Kidney (tissue), 14 donors: Measurements from ENCODE around the gene PSMD3. TPM values are rescaled to one million over a fixed set of nuclear protein-coding genes. Genes with fewer than 3 reads are reported as not detected.
A peak's percentile ranks its signal among the peaks of the same experiment; 100 is the strongest.
"Not testable (repeated sequence)": the region's sequence is repeated elsewhere in the genome, so short reads cannot be mapped to it uniquely, and the experiment has no call there.

Experiments
- DNase-seq, 5 donors: peaks; one replicate each; pipeline ENCODE4 v3.0.0-alpha.2; 2013 to 2020
- FAIRE-seq: peaks from 2 replicates; lab custom pipeline; 2012; peaks lifted over from hg19 to GRCh38; lab: Jason Lieb, UNC
- H3K27ac ChIP-seq, 2 donors: one replicate each; pipeline ENCODE4 v1.7.0; 2013; ENCODE audit warnings: low read depth in 2 of 2, low read length in 2 of 2, inconsistent platforms in 1 of 2
- H3K27me3 ChIP-seq: one replicate; pipeline ENCODE4 v1.7.1; 2013; ENCODE audit warnings: low read length, inconsistent platforms; ENCODE audit not compliant: control insufficient read depth, insufficient read depth
- H3K36me3 ChIP-seq, 3 donors: one replicate each; pipeline versions ENCODE4 v1.7.0 to v1.7.1; 2013; ENCODE audit warnings: low read length in 3 of 3, control low read depth in 1 of 3, inconsistent platforms in 1 of 3; ENCODE audit not compliant: insufficient read depth in 3 of 3, control insufficient read depth in 2 of 3
- H3K4me1 ChIP-seq, 3 donors: one replicate each; pipeline versions ENCODE4 v1.7.0 to v1.7.1; 2013; ENCODE audit warnings: low read length in 3 of 3, inconsistent platforms in 1 of 3, low read depth in 1 of 3; ENCODE audit not compliant: control insufficient read depth in 2 of 3, insufficient read depth in 2 of 3
- H3K4me3 ChIP-seq, 3 donors: one replicate each; pipeline versions ENCODE4 v1.7.0 to v1.8.1; 2013; ENCODE audit warnings: low read length in 3 of 3, control low read depth in 1 of 3, inconsistent platforms in 1 of 3
- H3K9ac ChIP-seq, 3 donors: one replicate each; pipeline versions ENCODE4 v1.7.0 to v1.7.1; 2013; ENCODE audit warnings: low read length in 3 of 3, control low read depth in 1 of 3, inconsistent platforms in 1 of 3
- H3K9me3 ChIP-seq, 3 donors: one replicate each; pipeline versions ENCODE4 v1.7.0 to v1.7.1; 2013; ENCODE audit warnings: low read length in 3 of 3, control low read depth in 1 of 3, inconsistent platforms in 1 of 3; ENCODE audit not compliant: control insufficient read depth in 2 of 3, insufficient read depth in 1 of 3
- intact Hi-C: fragments of 100-400 bp; cut with DNase I; formaldehyde crosslinking; loops from one replicate; pipeline ENCODE4 v1.11.1; 2022
- polyA plus RNA-seq: library from polyadenylated mRNA; stranded (reverse); fragments of 350-450 nt; fragmentation: Illumina TruSeq; extraction: RNeasy Lipid Tissue Mini Kit (QIAGEN cat#74804); gene quantifications from one replicate; pipeline ENCODE4 v1.2.3, GENCODE V29; 2014; ENCODE audit warnings: low read depth, low replicate concordance; ENCODE audit not compliant: insufficient read depth
- total RNA-seq: library from RNA; stranded (reverse); fragmentation: NEBNext Ultra II Directional; extraction: Animal tissue kit (Norgen Biotek cat#: 25700); gene quantifications from one replicate; pipeline ENCODE4 v1.2.1, GENCODE V29; 2021
- TF ChIP-seq, protein P1 (sequence below): IDR thresholded peaks from 3 replicates; pipeline ENCODE4 v1.5.1; 2012; ENCODE audit warnings: mild to moderate bottlenecking, moderate library complexity, borderline replicate concordance; ENCODE audit not compliant: insufficient read depth; ENCODE audit errors: extremely low read depth
- donor health status: control.
- donor health status: control.
- donor health status: control.
- donor health status: control.
- donor health status: control.
- donor health status: DM: yes; HTN: yes; CAD: no.
- donor health status: Normal renal cell carcinoma (clear cell type).

PSMD3 gene
- total and polyA plus RNA-seq, 2 donors from 2014 or later, result 63.6 to 66.4 TPM

DNA sequence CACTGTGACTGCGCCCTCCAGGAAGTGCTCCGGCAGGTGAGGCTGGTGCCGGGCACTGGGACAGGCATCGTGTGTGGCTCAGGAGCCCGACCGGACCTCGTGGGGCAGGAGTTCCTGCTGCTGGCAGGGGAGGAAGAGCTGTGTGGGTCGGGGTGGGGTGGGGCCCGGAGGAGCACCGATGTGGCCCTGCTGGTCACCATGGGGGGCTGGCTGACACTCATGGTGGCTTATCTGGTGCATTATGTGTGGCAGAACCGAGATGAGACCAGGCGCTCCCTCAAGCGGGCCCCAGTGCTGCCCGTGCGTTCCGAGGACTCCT lies 36.3 kb upstream of the PSMD3 start:
- TF ChIP-seq, protein P1, sequence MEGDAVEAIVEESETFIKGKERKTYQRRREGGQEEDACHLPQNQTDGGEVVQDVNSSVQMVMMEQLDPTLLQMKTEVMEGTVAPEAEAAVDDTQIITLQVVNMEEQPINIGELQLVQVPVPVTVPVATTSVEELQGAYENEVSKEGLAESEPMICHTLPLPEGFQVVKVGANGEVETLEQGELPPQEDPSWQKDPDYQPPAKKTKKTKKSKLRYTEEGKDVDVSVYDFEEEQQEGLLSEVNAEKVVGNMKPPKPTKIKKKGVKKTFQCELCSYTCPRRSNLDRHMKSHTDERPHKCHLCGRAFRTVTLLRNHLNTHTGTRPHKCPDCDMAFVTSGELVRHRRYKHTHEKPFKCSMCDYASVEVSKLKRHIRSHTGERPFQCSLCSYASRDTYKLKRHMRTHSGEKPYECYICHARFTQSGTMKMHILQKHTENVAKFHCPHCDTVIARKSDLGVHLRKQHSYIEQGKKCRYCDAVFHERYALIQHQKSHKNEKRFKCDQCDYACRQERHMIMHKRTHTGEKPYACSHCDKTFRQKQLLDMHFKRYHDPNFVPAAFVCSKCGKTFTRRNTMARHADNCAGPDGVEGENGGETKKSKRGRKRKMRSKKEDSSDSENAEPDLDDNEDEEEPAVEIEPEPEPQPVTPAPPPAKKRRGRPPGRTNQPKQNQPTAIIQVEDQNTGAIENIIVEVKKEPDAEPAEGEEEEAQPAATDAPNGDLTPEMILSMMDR, result no peak
- no peak overlapping the region for H3K27ac ChIP-seq
- H3K4me1 ChIP-seq, result peaks cover 0 to 5% (median 0%) of the 10 kb centered on the region in 3 donors
- no peaks in the 10 kb centered on the region for H3K36me3 ChIP-seq
- intact Hi-C loops, result no loop called here
- no peak overlapping the region for H3K4me3 ChIP-seq
- no peak overlapping the region for H3K9ac ChIP-seq
- DNase-seq (no peak), FAIRE-seq (no peak)
- H3K9me3 ChIP-seq, result no peaks in the 10 kb centered on the region
- H3K27me3 ChIP-seq, result no peaks in the 10 kb centered on the region

DNA sequence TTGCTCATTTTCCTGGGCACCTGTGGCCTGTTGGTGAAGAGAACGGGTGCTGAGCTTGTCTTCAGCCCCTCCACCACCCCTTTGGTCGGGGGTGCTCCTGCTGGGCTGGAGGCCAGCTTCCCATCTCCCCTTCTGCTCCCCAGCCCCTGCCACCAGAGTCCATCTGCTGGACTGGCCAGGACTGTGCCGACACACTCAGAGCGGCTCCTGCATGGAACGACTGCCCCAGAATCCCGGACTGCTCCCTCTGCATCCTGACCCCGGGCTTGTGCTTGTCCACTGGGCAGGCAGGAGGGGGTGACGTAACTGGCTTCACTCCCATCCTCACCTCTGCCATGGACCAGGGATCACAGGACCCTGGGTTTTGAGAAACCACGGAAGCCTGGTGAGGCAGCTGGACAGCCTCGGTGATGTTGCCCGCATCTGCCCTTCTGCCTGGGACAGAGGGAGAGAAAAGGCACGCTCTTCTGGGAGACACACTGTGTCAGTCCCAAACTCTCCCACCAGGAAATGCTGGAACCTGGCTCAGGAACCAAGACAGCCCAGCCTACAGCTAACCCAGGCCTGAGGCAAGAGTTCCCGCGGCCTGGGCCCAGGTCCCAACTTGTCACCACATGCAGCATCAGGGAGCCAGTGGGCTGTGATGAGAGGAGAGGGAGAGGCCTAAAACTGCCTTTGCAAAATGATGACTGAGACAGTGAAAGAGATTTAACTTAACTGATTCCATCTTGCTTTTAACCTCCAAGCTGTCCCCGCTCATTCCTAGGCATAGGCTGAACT lies 33.9 kb upstream of the PSMD3 start:
- no peaks in the 10 kb centered on the region for H3K36me3 ChIP-seq
- FAIRE-seq, result no peak

DNA sequence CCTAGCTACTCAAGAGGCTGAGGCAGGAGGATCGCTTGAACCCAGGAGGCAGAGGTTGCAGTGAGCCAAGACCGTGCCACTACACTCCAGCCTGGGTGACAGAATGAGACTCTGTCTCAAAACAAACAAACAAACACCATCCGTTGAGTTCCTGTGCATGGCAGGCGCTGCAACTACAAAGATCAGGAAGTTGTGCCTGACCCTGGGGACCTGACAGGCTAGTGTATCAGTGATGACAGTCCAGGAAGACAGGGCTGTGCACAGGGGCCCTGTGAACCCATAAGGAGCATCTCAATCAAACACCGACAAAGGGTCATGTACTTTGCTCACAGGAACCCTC lies 32.1 kb upstream of the PSMD3 start:
- H3K9me3 ChIP-seq, H3K36me3 ChIP-seq, FAIRE-seq, H3K27ac ChIP-seq, H3K27me3 ChIP-seq, H3K4me1 ChIP-seq, DNase-seq, H3K9ac ChIP-seq, intact Hi-C loops, H3K4me3 ChIP-seq: not testable (repeated sequence)

More for the DNA sequence above, 33.9 kb upstream of the PSMD3 start:
- peak in 2 of 5 donors; percentile 39 to 66 for DNase-seq
- no peaks in the 10 kb centered on the region for H3K27me3 ChIP-seq
- H3K4me1 ChIP-seq, result no peaks in the 10 kb centered on the region
- H3K9me3 ChIP-seq, result no peaks in the 10 kb centered on the region
- no peak overlapping the region for H3K27ac ChIP-seq
- no peak overlapping the region for H3K9ac ChIP-seq
- TF ChIP-seq, protein P1, result no peak
- intact Hi-C loops, result no loop called here
- H3K4me3 ChIP-seq, result no peak overlapping the region

DNA sequence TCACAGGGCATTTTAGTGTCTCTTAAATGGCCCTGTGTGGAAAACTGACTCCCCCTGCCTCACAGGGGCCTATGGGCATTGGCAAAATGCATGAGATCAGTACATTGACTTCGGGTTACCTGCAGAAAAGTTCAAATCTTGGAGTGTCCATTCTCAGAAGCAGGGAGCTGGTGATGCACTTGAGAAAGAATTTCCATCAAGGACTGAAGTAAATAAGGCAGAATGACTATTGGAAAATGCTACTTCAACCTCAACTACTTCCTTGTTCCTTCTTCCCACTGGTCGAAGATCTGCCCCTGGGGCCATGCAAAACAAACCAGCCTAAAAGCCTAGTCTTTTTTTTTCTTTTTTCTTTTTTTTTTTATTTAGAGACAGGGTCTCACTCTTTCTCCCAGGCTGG lies 31.6 kb upstream of the PSMD3 start:
- DNase-seq (no peak), FAIRE-seq (no peak)
- Histone ChIP-seq H3K9me3 (no peaks in the 10 kb centered on the region), H3K9ac (no peak overlapping the region), H3K4me1 (peaks cover 0 to 6% (median 4%) of the 10 kb centered on the region in 3 donors), H3K4me3 (no peak overlapping the region), H3K36me3 (no peaks in the 10 kb centered on the region), H3K27me3 (no peaks in the 10 kb centered on the region), H3K27ac (no peak overlapping the region)
- intact Hi-C loops, result no loop called here
- TF ChIP-seq, protein P1, result no peak
